Endothelial cell of umbilical vein (primary cell): Measurements from ENCODE around the gene ANKS1B. TPM values are rescaled to one million over a fixed set of nuclear protein-coding genes. Genes with fewer than 3 reads are reported as not detected.

ENCODE experiments used
- BruUV-seq: library from RNA; stranded (reverse); fragments of 400-500 nt; replicated peaks from 2 replicates; lab custom pipeline; 2021; lab: Mats Ljungman, UMichigan
- CTCF ChIA-PET: fragments of 300-600, 350-600 bp; sonication (Branson Sonifier 250); formaldehyde crosslinking; loops from one replicate; lab custom pipeline; 2021; ENCODE audit warnings: antibody characterized with exemption, inconsistent platforms; lab: Charles Lee
- POLR2A ChIA-PET: fragments of 300-600, 350-600 bp; sonication (Branson Sonifier 250); formaldehyde crosslinking; loops from one replicate; lab custom pipeline; 2021; ENCODE audit warnings: antibody characterized with exemption, inconsistent platforms; lab: Charles Lee
- DNase-seq: peaks from one replicate; pipeline ENCODE4 v3.0.0-alpha.2; 2011; ENCODE audit warnings: low read depth, low spot score
- FAIRE-seq: peaks from 2 replicates; lab custom pipeline; 2011; peaks lifted over from hg19 to GRCh38; lab: Jason Lieb, UNC
- H2AFZ ChIP-seq: 2 replicates; pipeline ENCODE4 v1.6.0; 2012; ENCODE audit warnings: low read depth, low read length, control low read depth, inconsistent platforms
- H3K27ac ChIP-seq: 2 replicates; pipeline ENCODE4 v1.5.1; 2011; ENCODE audit warnings: low read depth, mild to moderate bottlenecking, control low read depth, low read length, moderate library complexity; ENCODE audit not compliant: insufficient read depth
- H3K27me3 ChIP-seq, 2 experiments: 2 replicates each; pipeline versions ENCODE4 v1.6.0 to v1.6.1; 2011; ENCODE audit warnings: low read length in 2 of 2, mixed read lengths in 1 of 2; ENCODE audit not compliant: control insufficient read depth in 2 of 2, insufficient read depth in 2 of 2
- H3K36me3 ChIP-seq, 2 experiments: 2 replicates in 1 of 2; 3 replicates in 1 of 2; pipeline ENCODE4 v1.5.1; 2011; ENCODE audit warnings: low read length in 2 of 2, mild to moderate bottlenecking in 1 of 2, moderate library complexity in 1 of 2; ENCODE audit not compliant: control insufficient read depth in 2 of 2, insufficient read depth in 2 of 2; ENCODE audit errors: extremely low read depth in 1 of 2
- H3K4me1 ChIP-seq: 3 replicates; pipeline ENCODE4 v1.5.1; 2011; ENCODE audit warnings: mild to moderate bottlenecking, low read length; ENCODE audit not compliant: control insufficient read depth, insufficient read depth; ENCODE audit errors: extremely low read depth
- H3K4me2 ChIP-seq: 2 replicates; pipeline ENCODE4 v1.6.1; 2011; ENCODE audit warnings: low read length, control low read depth, mixed read lengths; ENCODE audit not compliant: insufficient read depth
- H3K4me3 ChIP-seq, 3 experiments: fragments of 200-600 bp in 1 of 3; sonication (generic), shearing (Covaris generic) in 1 of 3; replicated peaks in 1 of 3; 2 replicates each; pipeline ENCODE4 v1.5.1; 2011 to 2016; ENCODE audit warnings: control low read depth in 3 of 3, low read length in 3 of 3, mild to moderate bottlenecking in 2 of 3, inconsistent platforms in 1 of 3, low read depth in 1 of 3, moderate library complexity in 1 of 3; ENCODE audit not compliant: insufficient read depth in 1 of 3
- H3K79me2 ChIP-seq: 2 replicates; pipeline ENCODE4 v1.6.0; 2012; ENCODE audit warnings: low read length, inconsistent platforms; ENCODE audit not compliant: control insufficient read depth, insufficient read depth
- H3K9ac ChIP-seq: replicated peaks from 2 replicates; pipeline ENCODE3; 2011; ENCODE audit warnings: low read length, control low read depth; ENCODE audit not compliant: insufficient read depth; ENCODE audit errors: extremely low read depth
- H3K9me1 ChIP-seq: replicated peaks from 3 replicates; pipeline ENCODE4 v1.6.0; 2011; ENCODE audit warnings: mild to moderate bottlenecking, low read length; ENCODE audit not compliant: control insufficient read depth, insufficient read depth; ENCODE audit errors: extremely low read depth
- H3K9me3 ChIP-seq: replicated peaks from 2 replicates; pipeline ENCODE4 v1.5.1; 2012; ENCODE audit warnings: low read length, inconsistent platforms; ENCODE audit not compliant: control insufficient read depth, insufficient read depth
- H4K20me1 ChIP-seq: replicated peaks from 2 replicates; pipeline ENCODE3; 2011; ENCODE audit warnings: mild to moderate bottlenecking, low read length; ENCODE audit not compliant: control insufficient read depth, insufficient read depth; ENCODE audit errors: extremely low read depth
- EZH2 ChIP-seq: IDR thresholded peaks from 2 replicates; pipeline ENCODE4 v1.6.1; 2012; ENCODE audit warnings: borderline replicate concordance, low read depth, mild to moderate bottlenecking, moderate library complexity, low read length, inconsistent platforms; ENCODE audit not compliant: severe bottlenecking
- FOS ChIP-seq: IDR thresholded peaks from 2 replicates; pipeline ENCODE4 v1.6.1; 2011; ENCODE audit warnings: mild to moderate bottlenecking, low read length, moderate library complexity, borderline replicate concordance; ENCODE audit not compliant: insufficient read depth
- GATA2 ChIP-seq: IDR thresholded peaks from 2 replicates; pipeline ENCODE4 v1.7.0; 2011; ENCODE audit warnings: low read depth, mild to moderate bottlenecking, moderate library complexity, mixed read lengths, low read length; ENCODE audit not compliant: insufficient read length, insufficient read depth
- JUN ChIP-seq: IDR thresholded peaks from 2 replicates; pipeline ENCODE4 v1.6.1; 2011; ENCODE audit warnings: borderline replicate concordance, low read depth; ENCODE audit not compliant: insufficient read length, insufficient read depth
- MYC ChIP-seq: IDR thresholded peaks from one replicate; pipeline ENCODE4 v1.6.1; 2011; ENCODE audit warnings: mild to moderate bottlenecking, low read depth, low read length
- POLR2A ChIP-seq: IDR thresholded peaks from 2 replicates; pipeline ENCODE4 v1.6.1; 2012; ENCODE audit warnings: low read depth, mild to moderate bottlenecking, control low read depth, low read length
- POLR2AphosphoS5 ChIP-seq: IDR thresholded peaks from 2 replicates; pipeline ENCODE4 v1.6.1; 2012; ENCODE audit warnings: low read depth, mild to moderate bottlenecking, control low read depth, low read length, moderate library complexity; ENCODE audit not compliant: insufficient read depth
- dilution Hi-C: fragments of 300-500 bp; cut with MboI; formaldehyde crosslinking; loops from one replicate; pipeline ENCODE4 v1.15.0; 2019; ENCODE audit warnings: low sequenced_read_pairs; ENCODE audit not compliant: extremely low pct_ligation_motif_present
- intact Hi-C: fragments of 100-400 bp; cut with micrococcal nuclease; formaldehyde crosslinking; loops from one replicate; pipeline ENCODE4 v1.10.0; 2022
- polyA plus RNA-seq, 4 experiments: library from polyadenylated mRNA; depleted of rRNA in 3 of 4; stranded (reverse) in 3 of 4; unstranded in 1 of 4; fragments of >200 nt; gene quantifications; 2 replicates each; pipeline versions ENCODE4 v1.2.1 to v1.2.3, GENCODE V29; 2011 to 2012; ENCODE audit warnings: missing spikeins in 1 of 4
- total RNA-seq: library from RNA; stranded (reverse); gene quantifications from 2 replicates; pipeline ENCODE4 v1.2.3, GENCODE V29; 2021
- TF ChIP-seq, protein P1 (sequence below), 2 donors: IDR thresholded peaks; 1 replicate in 1 of 2; 2 replicates in 1 of 2; pipeline ENCODE4 v1.5.1; 2011; ENCODE audit warnings: low read length in 2 of 2, mild to moderate bottlenecking in 2 of 2, moderate library complexity in 2 of 2, control low read depth in 1 of 2, inconsistent platforms in 1 of 2, low read depth in 1 of 2; ENCODE audit not compliant: insufficient read depth in 1 of 2; ENCODE audit errors: extremely low read depth in 1 of 2
- TF ChIP-seq, protein P2 (sequence below): IDR thresholded peaks from 2 replicates; pipeline ENCODE4 v1.6.1; 2011; ENCODE audit not compliant: insufficient read depth, insufficient read length

ANKS1B gene
- total and polyA plus RNA-seq, 2 donors (not counting 3 experiments of a cell fraction or from before 2014, with no cell fraction given) = 0.15 to 0.38 TPM

DNA sequence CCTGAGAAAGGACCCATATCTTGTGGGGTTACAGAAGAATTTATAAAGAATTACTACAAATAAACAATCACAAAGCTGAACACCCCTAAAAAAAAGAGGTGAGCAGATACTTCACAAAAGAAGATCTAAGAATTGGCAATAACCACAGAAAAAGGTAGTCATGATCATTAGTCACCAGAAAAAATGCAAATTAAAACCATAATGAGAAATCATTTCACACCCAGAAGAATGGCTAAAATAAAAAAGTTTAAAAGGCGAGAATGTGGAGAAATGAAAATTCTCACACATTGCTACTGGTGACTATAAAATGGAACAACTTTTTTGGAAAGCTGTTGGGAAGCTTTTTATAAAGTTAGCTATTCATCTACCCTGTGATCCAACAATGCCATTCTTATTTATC is 545.3 kb downstream of the ANKS1B start:
- intact Hi-C loops = no loop called here
- no peak overlapping the region for H3K27ac ChIP-seq
- FAIRE-seq (no peak), DNase-seq (no peak)
- no peaks in the 10 kb centered on the region for H3K27me3 ChIP-seq
- H3K9ac ChIP-seq = no peak overlapping the region
- no TSS peak for BruUV-seq
- no peaks in the 10 kb centered on the region for H3K4me1 ChIP-seq
- no peak overlapping the region for H3K4me3 ChIP-seq
- no peak overlapping the region for H3K4me2 ChIP-seq
- no peaks in the 10 kb centered on the region for H3K36me3 ChIP-seq
- no peak overlapping the region for H2AFZ ChIP-seq
- H3K9me1 ChIP-seq = no peaks in the 10 kb centered on the region
- POLR2A ChIA-PET = no interaction called here
- no peaks in the 10 kb centered on the region for H3K79me2 ChIP-seq
- H4K20me1 ChIP-seq = no peaks in the 10 kb centered on the region
- peaks cover 7% of the 10 kb centered on the region for H3K9me3 ChIP-seq
- CTCF ChIA-PET = no interaction called here
- TF ChIP-seq, protein P1, sequence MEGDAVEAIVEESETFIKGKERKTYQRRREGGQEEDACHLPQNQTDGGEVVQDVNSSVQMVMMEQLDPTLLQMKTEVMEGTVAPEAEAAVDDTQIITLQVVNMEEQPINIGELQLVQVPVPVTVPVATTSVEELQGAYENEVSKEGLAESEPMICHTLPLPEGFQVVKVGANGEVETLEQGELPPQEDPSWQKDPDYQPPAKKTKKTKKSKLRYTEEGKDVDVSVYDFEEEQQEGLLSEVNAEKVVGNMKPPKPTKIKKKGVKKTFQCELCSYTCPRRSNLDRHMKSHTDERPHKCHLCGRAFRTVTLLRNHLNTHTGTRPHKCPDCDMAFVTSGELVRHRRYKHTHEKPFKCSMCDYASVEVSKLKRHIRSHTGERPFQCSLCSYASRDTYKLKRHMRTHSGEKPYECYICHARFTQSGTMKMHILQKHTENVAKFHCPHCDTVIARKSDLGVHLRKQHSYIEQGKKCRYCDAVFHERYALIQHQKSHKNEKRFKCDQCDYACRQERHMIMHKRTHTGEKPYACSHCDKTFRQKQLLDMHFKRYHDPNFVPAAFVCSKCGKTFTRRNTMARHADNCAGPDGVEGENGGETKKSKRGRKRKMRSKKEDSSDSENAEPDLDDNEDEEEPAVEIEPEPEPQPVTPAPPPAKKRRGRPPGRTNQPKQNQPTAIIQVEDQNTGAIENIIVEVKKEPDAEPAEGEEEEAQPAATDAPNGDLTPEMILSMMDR (IDR thresholded peaks at IDR 0.05; ENCODE audit: extremely low read depth in 1 of 2, insufficient read depth in 1 of 2, low read depth in 1 of 2, low read length in 2 of 2) = no peak
- TF ChIP-seq POLR2AphosphoS5 (no peak), FOS (no peak), EZH2 (no peak), JUN (no peak), MYC (no peak), POLR2A (no peak), GATA2 (no peak)
- TF ChIP-seq, protein P2, sequence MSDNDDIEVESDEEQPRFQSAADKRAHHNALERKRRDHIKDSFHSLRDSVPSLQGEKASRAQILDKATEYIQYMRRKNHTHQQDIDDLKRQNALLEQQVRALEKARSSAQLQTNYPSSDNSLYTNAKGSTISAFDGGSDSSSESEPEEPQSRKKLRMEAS = no peak
- dilution Hi-C loops = no loop called here
